ENCODE data around the gene COPS2.

GRCh38 chr15:49152552-49153312 is 2.7 kb downstream of the COPS2 start:
- no peak for TF ChIP-seq POLR2A (IDR thresholded peaks at IDR 0.05; ENCODE audit: low read length)
- no peak for TF ChIP-seq GATA1 (IDR thresholded peaks at IDR 0.05; ENCODE audit: low read depth, low read length)
